ENCODE results near the gene FBXO8.
A peak's percentile ranks its signal among the peaks of the same experiment; 100 is the strongest.

The FBXO8 gene

GRCh38 chr4:174282836-174283506 lies 496 bp downstream of the FBXO8 start:
- FAIRE-seq, result peak; percentile 89

- FAIRE-seq, result no peak
Observed at GRCh38 chr4:174281901-174282300, 1.6 kb downstream of the FBXO8 start.

GRCh38 chr4:174281182-174281737 lies 2.2 kb downstream of the FBXO8 start:
- FAIRE-seq, result no peak

- FAIRE-seq, result no peak
Observed at GRCh38 chr4:174279433-174280155, 3.9 kb downstream of the FBXO8 start.

GRCh38 chr4:174278467-174278866 lies 5.0 kb downstream of the FBXO8 start:
- FAIRE-seq, result no peak

GRCh38 chr4:174277433-174277832 lies 6.0 kb downstream of the FBXO8 start:
- peak; percentile 75 for FAIRE-seq

GRCh38 chr4:174275101-174275500 lies 8.4 kb downstream of the FBXO8 start:
- no peak for FAIRE-seq

- FAIRE-seq, result no peak
Observed at GRCh38 chr4:174274436-174274835, 9.0 kb downstream of the FBXO8 start.

GRCh38 chr4:174273930-174274329 lies 9.5 kb downstream of the FBXO8 start:
- FAIRE-seq, result no peak

GRCh38 chr4:174266416-174266815 lies 17.1 kb downstream of the FBXO8 start:
- no peak for FAIRE-seq

GRCh38 chr4:174265916-174266315 lies 17.6 kb downstream of the FBXO8 start:
- no peak for FAIRE-seq

- no peak for FAIRE-seq
Observed at GRCh38 chr4:174263445-174263736, 20.1 kb downstream of the FBXO8 start.

GRCh38 chr4:174262624-174263444 lies 20.6 kb downstream of the FBXO8 start:
- no peak for FAIRE-seq

- FAIRE-seq, result peak; percentile 97
Observed at GRCh38 chr4:174261432-174261831, 22.0 kb downstream of the FBXO8 start.

GRCh38 chr4:174260099-174260498 lies 23.4 kb downstream of the FBXO8 start:
- no peak for FAIRE-seq

- FAIRE-seq, result no peak
Observed at GRCh38 chr4:174259580-174259979, 23.9 kb downstream of the FBXO8 start.

GRCh38 chr4:174256277-174256713 lies 27.2 kb downstream of the FBXO8 start:
- no peak for FAIRE-seq

GRCh38 chr4:174255786-174256185 lies 27.7 kb downstream of the FBXO8 start:
- FAIRE-seq, result no peak

GRCh38 chr4:174255374-174255773 lies 28.1 kb downstream of the FBXO8 start:
- peak; percentile 41 for FAIRE-seq

- FAIRE-seq, result no peak
Observed at GRCh38 chr4:174254613-174255012, 28.9 kb downstream of the FBXO8 start.

- no peak for FAIRE-seq
Observed at GRCh38 chr4:174252412-174252811, 31.1 kb downstream of the FBXO8 start.

- no peak for FAIRE-seq
Observed at GRCh38 chr4:174248407-174248806, 35.1 kb downstream of the FBXO8 start.

- FAIRE-seq, result no peak
Observed at GRCh38 chr4:174245714-174246113, 37.8 kb downstream of the FBXO8 start.

Data from colon (tissue), 2 donors.